PC-9 (cell line): ENCODE results near the gene RNF112.

ENCODE experiments used
- EZH2 ChIP-seq: fragments of 200-600 bp; sonication (generic); IDR thresholded peaks from 2 replicates; pipeline ENCODE4 v1.8.0; 2017; ENCODE audit warnings: antibody characterized with exemption, low read depth
- TF ChIP-seq, protein P1 (sequence below): fragments of 200-600 bp; sonication (generic); conservative IDR thresholded peaks from 2 replicates; pipeline ENCODE4 v1.6.1; 2017; ENCODE audit warnings: mixed run types, antibody characterized with exemption, mild to moderate bottlenecking, moderate library complexity

- TF ChIP-seq, protein P1, sequence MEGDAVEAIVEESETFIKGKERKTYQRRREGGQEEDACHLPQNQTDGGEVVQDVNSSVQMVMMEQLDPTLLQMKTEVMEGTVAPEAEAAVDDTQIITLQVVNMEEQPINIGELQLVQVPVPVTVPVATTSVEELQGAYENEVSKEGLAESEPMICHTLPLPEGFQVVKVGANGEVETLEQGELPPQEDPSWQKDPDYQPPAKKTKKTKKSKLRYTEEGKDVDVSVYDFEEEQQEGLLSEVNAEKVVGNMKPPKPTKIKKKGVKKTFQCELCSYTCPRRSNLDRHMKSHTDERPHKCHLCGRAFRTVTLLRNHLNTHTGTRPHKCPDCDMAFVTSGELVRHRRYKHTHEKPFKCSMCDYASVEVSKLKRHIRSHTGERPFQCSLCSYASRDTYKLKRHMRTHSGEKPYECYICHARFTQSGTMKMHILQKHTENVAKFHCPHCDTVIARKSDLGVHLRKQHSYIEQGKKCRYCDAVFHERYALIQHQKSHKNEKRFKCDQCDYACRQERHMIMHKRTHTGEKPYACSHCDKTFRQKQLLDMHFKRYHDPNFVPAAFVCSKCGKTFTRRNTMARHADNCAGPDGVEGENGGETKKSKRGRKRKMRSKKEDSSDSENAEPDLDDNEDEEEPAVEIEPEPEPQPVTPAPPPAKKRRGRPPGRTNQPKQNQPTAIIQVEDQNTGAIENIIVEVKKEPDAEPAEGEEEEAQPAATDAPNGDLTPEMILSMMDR, result no peak
- TF ChIP-seq EZH2, result no peak
Observed at GRCh38 chr17:19426631-19427030, 15.6 kb downstream of the RNF112 start.
